Adrenal gland (tissue), 5 donors: ENCODE data around the gene LRRC46.

Experiments used
- POLR2A ChIP-seq, 2 donors: fragments of 450-650 bp; IDR thresholded peaks; one replicate each; pipeline ENCODE4 v1.6.1; 2017; ENCODE audit warnings: antibody characterized with exemption in 2 of 2, mild to moderate bottlenecking in 2 of 2, moderate library complexity in 1 of 2
- TF ChIP-seq, protein P1 (sequence below), 6 experiments: fragments of 450-650 bp in 4 of 6; fragments of 200-600 bp in 2 of 6; sonication (generic) in 1 of 6; IDR thresholded peaks; 1 replicate in 5 of 6; 2 replicates in 1 of 6; pipeline versions ENCODE4 v1.5.1 to v1.8.0; 2016 to 2021; ENCODE audit warnings: antibody characterized with exemption in 6 of 6, mild to moderate bottlenecking in 2 of 6, moderate library complexity in 1 of 6
- donor health status: DM: no; HTN: no; CAD: no.

DNA sequence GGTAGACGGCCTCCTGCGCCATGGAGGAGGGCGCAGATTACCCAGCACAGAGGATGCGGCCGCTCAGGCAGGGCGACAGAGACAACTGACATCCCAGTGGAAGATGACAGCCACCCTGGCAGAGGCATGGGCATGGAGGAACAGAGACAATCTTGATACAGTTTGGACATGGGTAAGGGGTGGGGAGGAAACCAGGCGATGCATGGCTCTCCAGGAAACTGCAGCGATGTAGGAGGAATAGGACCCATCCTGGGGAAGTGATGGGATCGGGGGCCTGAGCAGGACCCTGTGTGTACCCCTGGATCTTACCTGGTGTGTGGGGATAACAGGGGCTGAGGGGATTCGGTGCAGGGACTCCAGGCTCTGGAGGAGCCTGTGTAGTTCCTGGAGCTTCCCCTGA lies 14.5 kb upstream of the LRRC46 start:
- TF ChIP-seq, protein P1, sequence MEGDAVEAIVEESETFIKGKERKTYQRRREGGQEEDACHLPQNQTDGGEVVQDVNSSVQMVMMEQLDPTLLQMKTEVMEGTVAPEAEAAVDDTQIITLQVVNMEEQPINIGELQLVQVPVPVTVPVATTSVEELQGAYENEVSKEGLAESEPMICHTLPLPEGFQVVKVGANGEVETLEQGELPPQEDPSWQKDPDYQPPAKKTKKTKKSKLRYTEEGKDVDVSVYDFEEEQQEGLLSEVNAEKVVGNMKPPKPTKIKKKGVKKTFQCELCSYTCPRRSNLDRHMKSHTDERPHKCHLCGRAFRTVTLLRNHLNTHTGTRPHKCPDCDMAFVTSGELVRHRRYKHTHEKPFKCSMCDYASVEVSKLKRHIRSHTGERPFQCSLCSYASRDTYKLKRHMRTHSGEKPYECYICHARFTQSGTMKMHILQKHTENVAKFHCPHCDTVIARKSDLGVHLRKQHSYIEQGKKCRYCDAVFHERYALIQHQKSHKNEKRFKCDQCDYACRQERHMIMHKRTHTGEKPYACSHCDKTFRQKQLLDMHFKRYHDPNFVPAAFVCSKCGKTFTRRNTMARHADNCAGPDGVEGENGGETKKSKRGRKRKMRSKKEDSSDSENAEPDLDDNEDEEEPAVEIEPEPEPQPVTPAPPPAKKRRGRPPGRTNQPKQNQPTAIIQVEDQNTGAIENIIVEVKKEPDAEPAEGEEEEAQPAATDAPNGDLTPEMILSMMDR (IDR thresholded peaks at IDR 0.05): no peak
- no peak for TF ChIP-seq POLR2A (IDR thresholded peaks at IDR 0.05)
